ENCODE measurements around the gene HELZ.
A peak's percentile ranks its signal among the peaks of the same experiment; 100 is the strongest.
"Not testable (repeated sequence)": the region's sequence is repeated elsewhere in the genome, so short reads cannot be mapped to it uniquely, and the experiment has no call there.

Gene HELZ, protein sequence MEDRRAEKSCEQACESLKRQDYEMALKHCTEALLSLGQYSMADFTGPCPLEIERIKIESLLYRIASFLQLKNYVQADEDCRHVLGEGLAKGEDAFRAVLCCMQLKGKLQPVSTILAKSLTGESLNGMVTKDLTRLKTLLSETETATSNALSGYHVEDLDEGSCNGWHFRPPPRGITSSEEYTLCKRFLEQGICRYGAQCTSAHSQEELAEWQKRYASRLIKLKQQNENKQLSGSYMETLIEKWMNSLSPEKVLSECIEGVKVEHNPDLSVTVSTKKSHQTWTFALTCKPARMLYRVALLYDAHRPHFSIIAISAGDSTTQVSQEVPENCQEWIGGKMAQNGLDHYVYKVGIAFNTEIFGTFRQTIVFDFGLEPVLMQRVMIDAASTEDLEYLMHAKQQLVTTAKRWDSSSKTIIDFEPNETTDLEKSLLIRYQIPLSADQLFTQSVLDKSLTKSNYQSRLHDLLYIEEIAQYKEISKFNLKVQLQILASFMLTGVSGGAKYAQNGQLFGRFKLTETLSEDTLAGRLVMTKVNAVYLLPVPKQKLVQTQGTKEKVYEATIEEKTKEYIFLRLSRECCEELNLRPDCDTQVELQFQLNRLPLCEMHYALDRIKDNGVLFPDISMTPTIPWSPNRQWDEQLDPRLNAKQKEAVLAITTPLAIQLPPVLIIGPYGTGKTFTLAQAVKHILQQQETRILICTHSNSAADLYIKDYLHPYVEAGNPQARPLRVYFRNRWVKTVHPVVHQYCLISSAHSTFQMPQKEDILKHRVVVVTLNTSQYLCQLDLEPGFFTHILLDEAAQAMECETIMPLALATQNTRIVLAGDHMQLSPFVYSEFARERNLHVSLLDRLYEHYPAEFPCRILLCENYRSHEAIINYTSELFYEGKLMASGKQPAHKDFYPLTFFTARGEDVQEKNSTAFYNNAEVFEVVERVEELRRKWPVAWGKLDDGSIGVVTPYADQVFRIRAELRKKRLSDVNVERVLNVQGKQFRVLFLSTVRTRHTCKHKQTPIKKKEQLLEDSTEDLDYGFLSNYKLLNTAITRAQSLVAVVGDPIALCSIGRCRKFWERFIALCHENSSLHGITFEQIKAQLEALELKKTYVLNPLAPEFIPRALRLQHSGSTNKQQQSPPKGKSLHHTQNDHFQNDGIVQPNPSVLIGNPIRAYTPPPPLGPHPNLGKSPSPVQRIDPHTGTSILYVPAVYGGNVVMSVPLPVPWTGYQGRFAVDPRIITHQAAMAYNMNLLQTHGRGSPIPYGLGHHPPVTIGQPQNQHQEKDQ (N-terminal part only)

GRCh38 chr17:67245073-67245693, at the start of gene HELZ:
Gene HELZ (minus strand): TSS chr17:67245196. CDS start chr17:67218804, 26,392 bp downstream.
- DNase-seq (ENCODE audit: low read depth in 2 of 2), result peak; percentile 59 to 62

- DNase-seq (ENCODE audit: low read depth in 2 of 2), result peak; percentile 51 to 60
These were observed 48.5 kb upstream of the HELZ start for GRCh38 chr17:67293251-67294203.

DNA sequence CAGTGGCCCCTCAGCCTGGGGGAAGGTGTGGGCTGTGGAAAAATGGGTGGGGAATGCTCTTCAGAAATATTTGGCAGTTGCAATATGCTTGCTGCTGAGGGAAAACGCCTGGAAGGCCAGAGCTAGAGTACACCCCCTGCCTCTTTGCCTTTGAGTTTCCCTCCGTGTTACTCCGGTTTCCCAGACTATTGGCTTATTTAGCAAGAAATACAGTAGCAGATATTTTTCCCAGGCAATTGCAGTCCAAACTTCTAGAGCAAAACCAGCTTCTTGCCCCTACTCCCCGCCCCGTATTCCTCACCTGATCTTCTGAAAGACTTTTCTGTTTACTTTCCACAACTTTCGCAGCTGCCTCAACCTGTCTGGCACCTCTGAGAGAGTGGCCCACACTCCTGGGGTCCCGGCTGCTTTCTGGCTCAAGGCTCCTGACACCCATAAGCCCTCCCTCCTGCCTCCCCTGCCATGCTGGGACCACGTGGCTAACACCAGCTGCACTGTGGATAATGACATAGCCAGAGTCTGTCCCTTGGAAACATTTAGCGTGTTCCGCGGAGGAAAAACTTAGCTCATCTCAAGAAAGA, 45.8 kb upstream of the HELZ start:
- DNase-seq (ENCODE audit: low read depth in 2 of 2), result no peak

GRCh38 chr17:67290244-67290643, 45.2 kb upstream of the HELZ start:
- no peak for DNase-seq (ENCODE audit: low read depth in 2 of 2)

DNA sequence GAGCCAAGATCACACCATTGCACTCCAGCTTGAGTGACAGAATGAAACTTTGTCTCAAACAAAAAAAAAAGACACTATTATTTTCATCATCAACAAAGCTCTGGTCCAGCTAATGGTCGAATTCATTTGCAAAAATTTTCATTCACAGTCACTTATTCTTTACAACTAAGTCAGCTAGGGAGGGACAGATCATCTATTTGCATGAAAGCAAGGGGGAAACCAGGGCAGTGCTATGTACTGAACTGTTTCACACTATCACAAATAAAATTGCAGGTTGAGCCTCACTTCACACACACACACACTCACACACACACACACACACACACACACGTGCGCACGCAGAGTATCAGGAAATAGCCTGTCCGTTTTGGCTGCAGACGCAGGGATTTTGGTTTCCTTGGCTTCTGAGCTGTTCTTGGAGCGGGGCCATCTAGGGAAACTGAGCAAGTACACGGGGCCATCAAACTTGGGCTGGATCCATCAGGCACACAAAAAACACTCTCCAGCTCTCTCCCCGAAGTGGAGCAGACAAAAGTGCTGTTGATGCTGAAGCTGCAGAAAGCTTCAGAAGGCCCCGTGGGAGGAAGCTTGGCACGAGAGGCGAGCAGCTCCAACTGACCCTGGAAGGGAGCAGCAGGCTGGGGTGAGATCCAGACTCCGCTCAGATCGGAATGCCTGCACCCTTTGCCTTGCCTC, 44.3 kb upstream of the HELZ start:
- DNase-seq (ENCODE audit: low read depth in 2 of 2), result no peak

GRCh38 chr17:67286826-67287225, 41.8 kb upstream of the HELZ start:
- DNase-seq (ENCODE audit: low read depth in 2 of 2), result not testable (repeated sequence)

DNA sequence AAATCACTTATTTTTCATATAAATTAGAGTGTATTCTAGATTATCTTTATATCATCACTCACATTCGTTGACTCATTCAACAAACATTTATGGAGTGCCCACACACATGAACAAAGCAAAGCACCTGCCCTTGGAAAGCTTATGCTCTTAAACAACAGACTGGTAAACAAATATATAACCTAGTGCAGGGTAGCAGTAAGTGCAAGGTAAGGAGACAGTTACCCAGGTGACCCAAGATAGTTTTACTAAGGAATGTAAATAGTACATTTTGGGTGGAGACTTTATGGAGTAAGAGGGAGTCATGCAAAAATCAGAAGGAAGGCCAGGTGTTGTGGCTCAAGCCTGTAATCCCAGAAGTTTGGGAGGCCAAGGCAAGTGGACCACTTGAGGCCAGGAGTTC, 40.4 kb upstream of the HELZ start:
- DNase-seq (ENCODE audit: low read depth in 2 of 2), result no peak

- no peak for DNase-seq (ENCODE audit: low read depth in 2 of 2)
These were observed 38.9 kb upstream of the HELZ start for GRCh38 chr17:67283731-67284516.

DNA sequence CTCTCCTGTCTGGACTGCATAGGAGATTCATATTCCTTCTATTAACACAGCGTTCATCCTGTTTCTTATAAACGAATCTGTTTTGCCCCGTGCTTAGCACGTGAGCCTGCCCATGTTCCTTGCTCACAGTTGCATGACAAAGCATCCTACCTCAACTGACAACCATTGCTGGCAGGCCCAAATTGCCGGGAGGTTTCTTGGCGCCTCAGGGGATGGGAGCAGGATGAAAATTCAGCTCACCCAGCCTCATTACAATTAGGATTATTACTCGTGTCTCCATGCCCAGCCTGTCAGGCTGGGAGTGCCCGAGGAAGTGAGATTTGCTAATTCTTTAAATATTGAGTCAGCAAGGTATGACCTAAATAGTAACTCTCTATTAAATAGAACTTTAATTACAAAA, 36.7 kb upstream of the HELZ start:
- DNase-seq (ENCODE audit: low read depth in 2 of 2), result no peak

- DNase-seq (ENCODE audit: low read depth in 2 of 2), result no peak
These were observed 36.1 kb upstream of the HELZ start for GRCh38 chr17:67281053-67281452.

DNA sequence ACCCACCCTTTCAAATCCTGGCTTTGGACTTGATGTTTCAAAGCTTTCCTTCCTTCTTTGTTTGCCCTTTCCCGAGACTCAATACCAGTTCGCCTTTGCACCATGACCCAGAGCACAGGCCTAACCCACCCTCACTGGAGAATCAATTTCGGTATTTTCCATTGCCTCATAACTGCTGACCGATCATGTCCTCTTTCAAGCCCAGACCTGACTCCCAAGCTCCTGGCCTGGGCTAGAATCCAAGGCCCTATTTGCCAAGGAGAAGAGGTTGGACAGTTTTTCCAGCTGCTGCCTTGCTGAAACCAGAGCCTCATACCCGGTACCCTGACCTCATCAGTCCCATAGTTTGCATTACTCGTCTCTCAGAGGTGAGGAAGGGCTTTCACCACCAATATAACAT, 35.3 kb upstream of the HELZ start:
- no peak for DNase-seq (ENCODE audit: low read depth in 2 of 2)

GRCh38 chr17:67279115-67279514, 34.1 kb upstream of the HELZ start:
- no peak for DNase-seq (ENCODE audit: low read depth in 2 of 2)

DNA sequence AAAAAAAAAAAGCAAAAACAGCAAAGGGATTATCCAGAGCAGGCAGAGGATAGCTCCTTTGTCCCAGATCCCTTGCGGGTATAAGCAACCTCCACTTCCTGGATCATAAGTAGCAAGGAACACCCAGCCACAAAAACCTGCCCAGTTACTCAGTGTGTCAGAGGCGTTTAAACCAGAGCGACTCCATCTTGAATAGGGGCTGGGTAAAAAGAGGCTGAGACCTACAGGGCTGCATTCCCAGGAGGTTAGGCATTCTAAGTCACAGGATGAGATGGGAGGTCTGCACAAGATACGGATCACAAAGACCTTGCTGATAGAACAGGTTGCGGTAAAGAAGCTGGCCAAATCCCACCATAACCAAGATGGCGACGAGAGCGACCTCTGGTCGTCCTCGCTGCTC, 33.4 kb upstream of the HELZ start:
- DNase-seq (ENCODE audit: low read depth in 2 of 2), result no peak

DNA sequence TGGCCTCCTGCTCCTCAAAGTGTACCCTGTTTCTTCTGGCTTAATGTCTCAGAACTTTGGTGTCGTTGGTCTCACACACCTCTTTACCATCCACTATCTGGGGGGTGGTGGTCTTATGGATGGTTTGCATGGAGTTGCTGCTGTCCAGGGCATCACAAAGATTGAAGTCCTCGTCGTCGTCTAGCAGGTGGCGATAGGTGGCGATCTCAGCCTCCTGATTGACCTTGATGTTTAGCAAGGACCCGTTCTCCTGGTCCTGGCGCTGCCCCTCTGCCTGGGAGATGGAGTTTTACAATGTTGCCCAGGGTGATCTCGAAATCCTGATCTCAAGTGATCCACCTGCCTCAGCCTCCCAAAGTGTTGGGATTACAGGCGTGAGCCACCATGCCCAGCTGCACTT, 31.1 kb upstream of the HELZ start:
- DNase-seq (ENCODE audit: low read depth in 2 of 2), result no peak

GRCh38 chr17:67274466-67274865, 29.5 kb upstream of the HELZ start:
- no peak for DNase-seq (ENCODE audit: low read depth in 2 of 2)

DNA sequence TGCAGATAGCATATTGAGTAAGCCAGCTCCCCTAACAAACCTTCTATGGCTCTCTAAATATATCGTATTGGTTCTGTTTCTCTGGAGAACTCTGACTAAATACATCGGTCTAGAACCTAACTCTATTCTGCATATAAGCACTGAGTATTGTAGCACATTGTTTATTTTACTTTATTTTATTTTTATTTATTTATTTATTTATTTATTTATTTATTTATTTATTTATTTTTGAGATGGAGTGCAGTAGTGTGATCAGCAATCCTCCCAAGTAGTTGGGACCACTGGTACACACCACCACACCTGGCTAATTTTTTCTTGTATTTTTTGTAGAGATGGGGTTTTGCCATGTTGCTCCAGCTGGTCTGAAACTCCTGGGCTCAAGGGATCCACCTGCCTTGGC, 28.9 kb upstream of the HELZ start:
- no peak for DNase-seq (ENCODE audit: low read depth in 2 of 2)

DNA sequence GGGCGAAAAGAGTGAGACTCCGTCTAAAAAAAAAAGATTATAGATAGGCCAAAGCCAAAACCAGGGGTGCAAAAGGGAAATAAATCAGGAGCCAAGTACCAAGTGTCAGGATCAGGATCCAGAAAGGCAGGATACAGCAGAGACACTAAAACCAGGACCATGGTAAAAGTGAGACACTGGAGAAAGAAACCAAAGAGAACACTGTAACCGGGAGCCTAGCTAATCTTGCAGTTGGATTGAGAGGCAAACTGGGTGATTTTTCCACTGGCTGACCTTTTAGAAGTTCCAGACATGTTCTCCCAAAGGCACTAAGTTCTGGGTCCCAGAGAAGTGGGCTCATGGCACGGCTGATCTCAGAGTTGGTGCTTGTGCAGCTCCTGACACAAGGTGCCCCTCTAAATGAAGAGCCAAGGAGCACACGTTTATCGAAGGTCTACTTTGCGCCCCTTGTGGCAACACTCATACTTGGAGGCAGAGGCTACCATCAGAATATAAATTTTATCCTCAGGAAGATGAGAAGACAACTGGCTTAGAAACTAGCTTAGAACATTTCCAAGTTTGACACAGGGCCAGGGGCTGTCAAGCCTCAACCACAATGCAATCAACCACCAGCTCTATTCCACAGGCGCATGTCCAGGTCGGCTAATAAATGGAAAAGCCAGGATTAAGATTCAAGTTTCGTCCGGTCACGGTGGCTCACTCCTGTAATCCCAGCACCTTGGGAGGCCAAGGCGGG, 27.5 kb upstream of the HELZ start:
- DNase-seq (ENCODE audit: low read depth in 2 of 2), result no peak

- not testable (repeated sequence) for DNase-seq (ENCODE audit: low read depth in 2 of 2)
These were observed 26.2 kb upstream of the HELZ start for GRCh38 chr17:67271187-67271586.
